ENCODE results near the gene PCSK6. TPM values are rescaled to one million over a fixed set of nuclear protein-coding genes. Genes with fewer than 3 reads are reported as not detected.
"Not testable (repeated sequence)": the region's sequence is repeated elsewhere in the genome, so short reads cannot be mapped to it uniquely, and the experiment has no call there.

PCSK6 gene
- total RNA-seq, 1 donor from 2014 or later: 16.9 TPM

DNA sequence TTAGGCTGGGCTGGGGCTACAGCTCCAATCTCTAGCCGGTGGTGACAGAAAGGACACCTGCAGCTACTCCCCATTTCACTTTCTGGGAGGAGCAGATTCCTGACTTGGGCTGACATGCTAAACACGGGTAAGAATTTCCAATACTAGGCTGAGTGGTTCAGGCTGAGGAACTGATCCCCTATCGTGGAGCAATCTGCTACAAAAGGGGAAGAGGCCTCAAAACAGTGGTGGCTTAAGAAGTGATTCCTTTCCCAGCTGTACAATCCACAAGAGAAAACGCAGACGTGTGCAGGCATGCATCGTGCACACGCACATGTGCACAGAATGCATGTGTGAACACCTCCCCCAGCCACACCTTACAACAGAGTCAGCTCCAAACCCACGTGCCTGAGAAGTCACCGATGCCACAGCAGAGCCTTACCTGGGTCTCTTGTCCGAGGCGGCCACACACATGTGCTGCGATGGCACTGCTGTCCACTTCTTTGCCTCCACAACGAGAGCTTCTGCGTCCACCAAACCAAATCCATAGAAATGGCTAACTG, 107.8 kb downstream of the PCSK6 start:
- DNase-seq (ENCODE audit: low spot score): no peak

DNA sequence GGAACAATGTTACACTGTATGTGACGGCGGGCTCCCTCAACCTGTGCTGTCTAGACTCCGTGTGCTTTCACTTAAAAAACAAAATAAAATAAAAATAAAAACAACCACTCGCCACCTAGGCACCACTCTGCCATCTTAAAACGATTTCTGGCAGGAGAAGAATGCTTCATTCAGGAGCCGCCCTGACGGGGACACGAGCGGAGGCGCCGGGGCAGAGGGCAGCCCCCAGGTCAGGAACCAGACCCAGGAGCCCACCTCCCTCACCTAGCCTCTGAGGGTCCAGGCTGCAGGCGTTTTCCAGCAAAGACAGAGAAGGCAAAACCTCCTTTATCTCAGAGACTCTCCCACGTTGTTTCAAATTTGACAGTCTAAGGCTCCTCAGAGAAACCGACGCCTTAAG, 109.4 kb downstream of the PCSK6 start:
- no peak for DNase-seq (ENCODE audit: low spot score)

DNA sequence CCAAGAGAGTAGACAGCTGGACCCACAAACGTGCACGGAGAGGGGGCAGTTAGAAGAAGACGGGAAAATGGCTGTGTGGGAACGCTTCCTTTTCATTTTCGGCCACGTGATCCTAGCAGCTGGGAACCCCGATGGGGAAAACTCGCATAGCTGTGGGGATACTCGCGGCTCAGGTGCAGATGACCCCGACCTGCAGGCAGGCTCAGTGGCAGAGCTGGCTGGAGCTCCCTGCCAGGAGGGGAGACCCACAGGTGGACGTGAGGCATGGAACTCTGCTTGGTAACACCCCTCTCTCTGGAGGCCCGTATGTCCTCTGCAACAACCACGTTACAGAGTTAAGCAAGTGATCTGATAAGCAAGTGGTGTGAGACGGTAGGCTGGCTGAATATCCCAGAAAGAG, 109.9 kb downstream of the PCSK6 start:
- no peak for DNase-seq (ENCODE audit: low spot score)

GRCh38 chr15:101378879-101379278, 110.6 kb downstream of the PCSK6 start:
- no peak for DNase-seq (ENCODE audit: low spot score)

- DNase-seq (ENCODE audit: low spot score): no peak
Observed at GRCh38 chr15:101378171-101378755, 111.2 kb downstream of the PCSK6 start.

DNA sequence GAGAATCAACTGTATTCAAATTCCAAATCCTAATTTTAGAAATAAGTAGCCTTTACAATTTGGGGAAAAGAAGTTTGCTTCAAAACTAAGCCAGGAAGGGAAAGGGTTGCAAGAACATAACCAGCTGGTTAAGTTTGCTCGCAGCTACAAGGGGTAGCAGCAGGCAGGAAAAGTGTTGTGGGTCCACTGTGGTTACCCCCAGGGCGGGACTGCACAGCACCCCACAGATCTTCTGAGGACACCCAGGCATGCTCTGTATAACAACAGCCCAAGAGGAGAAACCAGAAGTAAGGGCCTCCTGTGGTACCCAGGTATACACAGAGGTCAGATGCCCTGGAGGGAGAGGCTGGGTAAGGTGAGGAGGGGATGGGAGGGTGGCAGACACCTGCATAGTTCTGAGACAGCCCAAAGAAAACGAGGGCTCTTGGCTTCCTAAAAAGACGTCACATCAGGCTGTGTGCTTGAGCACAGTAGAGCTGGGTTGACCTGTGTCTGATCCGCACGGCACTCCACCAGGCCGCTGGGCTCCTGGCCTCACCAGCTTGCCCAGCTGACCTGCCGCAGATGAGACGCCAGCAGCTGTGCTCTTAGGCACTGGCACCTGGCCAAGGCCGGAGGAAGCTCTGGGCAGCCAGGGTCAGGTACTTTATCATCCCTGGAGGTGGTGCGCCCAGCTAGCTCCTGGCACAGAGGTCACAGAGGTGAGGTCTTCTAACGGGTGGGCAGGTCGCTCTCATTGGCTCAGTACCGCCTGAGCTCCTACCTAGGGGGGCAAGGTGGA, 112.7 kb downstream of the PCSK6 start:
- no peak for DNase-seq (ENCODE audit: low spot score)

GRCh38 chr15:101375006-101375405, 114.5 kb downstream of the PCSK6 start:
- not testable (repeated sequence) for DNase-seq (ENCODE audit: low spot score)

DNA sequence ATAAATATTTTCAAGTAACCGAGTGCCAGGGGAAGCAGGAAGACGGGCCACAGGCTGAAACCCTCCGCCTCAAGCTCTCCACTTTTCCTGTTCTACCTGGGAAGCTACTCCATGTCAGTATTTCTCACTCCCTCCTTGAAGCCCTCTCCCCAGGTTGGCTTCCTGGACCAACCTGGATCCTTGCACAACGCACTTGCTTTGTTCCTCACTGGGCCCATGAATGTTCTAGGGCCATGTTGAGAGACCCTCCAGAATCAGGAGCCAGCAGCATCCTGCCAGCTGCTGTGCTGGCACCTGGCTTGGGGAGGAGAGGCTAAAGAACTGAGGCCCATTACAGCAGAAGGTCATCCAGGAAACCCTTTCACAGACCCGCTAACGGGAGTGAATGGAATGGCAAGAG, 115.2 kb downstream of the PCSK6 start:
- no peak for DNase-seq (ENCODE audit: low spot score)

GRCh38 chr15:101373577-101373976, 115.9 kb downstream of the PCSK6 start:
- DNase-seq (ENCODE audit: low spot score): no peak

- DNase-seq (ENCODE audit: low spot score): no peak
Observed at GRCh38 chr15:101372960-101373525, 116.5 kb downstream of the PCSK6 start.

DNA sequence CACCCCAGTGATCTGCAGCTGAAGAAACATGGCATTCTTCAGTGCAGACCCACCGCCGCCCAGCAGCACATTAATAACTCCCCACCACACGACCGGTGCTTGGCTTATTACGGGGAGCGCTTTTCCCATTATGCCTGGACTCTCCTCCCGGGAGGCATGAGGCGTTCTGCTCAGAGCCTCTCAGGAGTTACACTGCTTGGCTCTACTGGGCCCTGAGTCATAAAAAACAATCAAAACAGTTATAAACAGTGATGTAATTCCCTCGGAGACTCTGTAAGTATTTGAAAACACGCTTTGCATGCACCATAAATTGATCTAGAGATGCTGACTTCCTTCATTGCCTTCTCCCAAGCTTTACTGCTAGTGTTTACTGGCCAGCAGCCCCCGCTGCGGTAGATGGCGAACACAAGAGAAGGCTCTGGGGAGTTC, 117.3 kb downstream of the PCSK6 start:
- DNase-seq (ENCODE audit: low spot score): no peak

DNA sequence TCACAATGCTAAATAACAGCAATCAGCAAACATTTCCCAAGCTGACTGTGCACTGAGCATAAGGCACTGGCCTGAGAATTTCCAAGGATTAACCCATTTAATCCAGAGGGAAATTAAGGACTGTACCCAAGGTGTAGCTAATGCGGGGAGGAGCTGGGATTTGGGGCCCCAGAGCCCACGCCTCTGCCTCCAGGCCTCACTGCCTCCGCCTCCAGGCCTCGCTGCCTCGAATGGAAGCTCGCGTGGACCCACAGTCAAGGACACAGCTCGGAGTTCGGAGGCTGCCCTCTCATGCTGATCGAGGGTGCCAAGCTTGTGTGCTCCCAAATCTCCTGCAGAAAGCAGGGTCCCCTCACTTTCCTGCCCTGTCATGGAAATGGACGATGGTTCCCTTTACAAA, 118.0 kb downstream of the PCSK6 start:
- no peak for DNase-seq (ENCODE audit: low spot score)

- no peak for DNase-seq (ENCODE audit: low spot score)
Observed at GRCh38 chr15:101371081-101371480, 118.4 kb downstream of the PCSK6 start.

DNA sequence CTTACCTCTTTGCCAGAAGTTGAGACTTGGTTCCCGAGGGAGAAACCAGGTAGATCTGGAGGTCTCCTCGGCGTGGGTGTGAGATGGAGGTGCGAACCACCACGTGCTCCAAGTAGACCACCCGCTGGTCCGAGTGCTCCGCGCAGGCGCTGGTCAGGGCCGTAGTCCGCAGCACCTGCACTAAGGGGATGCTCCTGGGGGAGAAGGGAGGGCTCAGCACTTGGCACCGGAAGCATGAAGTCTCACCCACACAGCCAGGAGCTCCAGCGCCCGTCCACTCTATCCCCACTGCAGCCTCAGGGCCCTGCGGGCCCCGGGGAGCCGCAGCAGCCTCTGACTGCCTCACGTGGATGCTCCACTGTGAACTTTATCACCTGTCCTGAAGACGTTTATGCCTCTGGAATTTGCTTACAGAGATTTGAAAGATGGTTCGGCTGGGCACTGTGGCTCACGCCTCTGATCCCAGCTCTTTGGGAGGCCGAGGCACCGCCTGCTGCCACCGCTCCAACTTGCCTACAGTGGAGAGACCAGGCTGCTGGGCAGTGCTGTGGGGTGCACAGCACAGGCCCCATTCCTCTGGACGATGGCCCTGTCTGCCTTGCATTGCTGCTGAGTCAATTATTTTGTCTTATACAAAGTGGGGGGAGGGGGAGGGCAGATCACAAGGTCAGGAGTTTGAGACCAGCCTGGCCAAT, 119.0 kb downstream of the PCSK6 start:
- no peak for DNase-seq (ENCODE audit: low spot score)

GRCh38 chr15:101369676-101370075, 119.8 kb downstream of the PCSK6 start:
- DNase-seq (ENCODE audit: low spot score): no peak

DNA sequence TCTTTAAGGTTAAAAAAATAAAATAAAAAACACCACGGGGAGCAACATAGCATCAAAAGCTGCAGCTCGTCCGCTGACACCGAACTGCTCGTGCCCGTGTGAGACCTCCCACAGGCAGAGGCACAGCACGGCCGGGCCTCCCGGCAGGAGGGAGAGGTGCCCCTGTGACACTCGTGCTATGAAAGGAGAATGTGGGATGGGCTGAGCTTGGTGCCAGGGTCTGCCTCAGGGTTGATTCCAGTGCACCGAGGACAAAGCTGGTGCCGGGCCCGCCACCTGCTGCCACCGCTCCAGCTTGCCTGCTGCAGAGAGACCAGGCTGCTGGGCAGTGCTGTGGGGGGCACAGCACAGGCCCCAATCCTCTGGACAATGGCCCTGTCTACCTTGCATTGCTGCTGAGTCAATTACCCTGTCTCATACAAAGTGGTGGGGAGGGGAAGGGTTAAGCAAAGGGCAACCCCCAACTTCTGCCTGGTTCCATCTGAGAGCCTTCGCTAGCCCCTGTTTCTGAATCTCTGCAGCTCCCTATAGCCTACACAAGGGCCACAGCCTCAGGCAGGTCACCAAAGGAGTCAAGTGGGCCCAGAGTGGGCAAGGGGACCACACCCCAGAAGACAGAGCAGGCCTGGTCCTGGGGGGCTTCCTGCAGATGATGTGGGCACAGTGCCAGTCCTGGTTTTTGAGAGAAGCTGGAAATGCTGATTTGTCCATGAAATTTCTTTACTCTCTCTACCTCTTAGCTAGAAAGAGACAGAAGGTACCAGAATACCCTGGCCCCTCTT, 120.5 kb downstream of the PCSK6 start:
- DNase-seq (ENCODE audit: low spot score): no peak

DNA sequence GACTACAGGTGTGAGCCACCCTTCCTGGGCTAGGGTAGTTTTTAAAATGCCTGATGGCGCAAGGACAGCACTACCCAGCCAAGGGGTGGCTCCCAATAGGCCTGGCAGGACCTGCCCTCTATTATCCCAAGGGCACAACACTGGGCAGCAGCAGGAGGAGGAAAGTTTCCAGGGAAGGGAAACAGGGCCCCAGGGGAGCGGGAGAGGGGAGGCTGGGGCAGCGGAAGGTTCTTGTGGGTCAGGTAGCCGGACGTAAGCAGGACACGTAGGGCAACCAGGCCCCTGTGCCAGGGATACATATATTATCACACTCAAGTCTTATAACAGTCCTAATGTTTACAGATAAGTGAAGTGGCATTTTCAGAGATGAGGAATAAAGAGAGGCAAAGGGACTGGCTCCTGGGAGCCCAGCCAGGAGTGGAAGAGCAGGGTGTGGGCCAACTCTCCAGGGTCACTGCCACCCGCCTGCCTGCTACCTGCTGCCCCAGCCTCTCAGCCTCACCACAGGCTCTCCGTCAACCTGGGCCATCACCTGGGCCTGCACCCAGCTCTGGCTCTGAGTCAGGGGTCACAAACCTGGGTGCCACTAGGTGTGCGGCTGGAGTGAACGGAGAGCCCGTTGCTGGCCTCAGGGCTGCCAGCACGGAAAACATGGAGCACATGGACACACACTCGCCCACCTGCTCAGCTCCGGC, 121.3 kb downstream of the PCSK6 start:
- no peak for DNase-seq (ENCODE audit: low spot score)

GRCh38 chr15:101366853-101367252, 122.7 kb downstream of the PCSK6 start:
- DNase-seq (ENCODE audit: low spot score): no peak

DNA sequence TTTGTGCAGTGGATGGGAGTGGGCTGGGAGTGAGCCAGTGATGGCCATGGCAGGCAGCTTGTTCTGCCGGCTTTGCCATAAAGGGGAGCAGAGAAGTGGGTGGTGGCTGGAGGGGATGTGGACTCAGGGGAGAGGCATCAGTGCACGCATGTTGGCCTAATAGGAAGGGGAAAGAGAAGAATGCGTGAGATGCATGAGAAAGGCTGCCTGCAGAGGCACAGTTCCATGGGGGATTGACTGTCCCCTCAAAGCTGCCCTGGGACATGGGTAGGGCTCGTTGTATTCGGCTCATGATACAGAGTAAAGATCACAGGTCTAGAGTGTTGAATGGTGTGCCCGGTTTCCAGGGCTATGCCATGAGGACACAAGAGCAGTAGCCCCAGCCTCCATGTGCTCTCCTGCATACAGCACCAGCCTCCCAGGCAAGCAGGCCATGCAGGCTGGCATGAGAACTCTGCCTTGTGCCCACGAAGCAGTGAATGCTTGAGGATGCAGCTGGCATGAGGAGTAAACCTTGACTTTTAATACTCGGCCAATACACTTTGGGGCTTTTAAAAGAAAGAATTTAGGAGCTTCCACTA, 126.4 kb downstream of the PCSK6 start:
- DNase-seq (ENCODE audit: low spot score): no peak

DNA sequence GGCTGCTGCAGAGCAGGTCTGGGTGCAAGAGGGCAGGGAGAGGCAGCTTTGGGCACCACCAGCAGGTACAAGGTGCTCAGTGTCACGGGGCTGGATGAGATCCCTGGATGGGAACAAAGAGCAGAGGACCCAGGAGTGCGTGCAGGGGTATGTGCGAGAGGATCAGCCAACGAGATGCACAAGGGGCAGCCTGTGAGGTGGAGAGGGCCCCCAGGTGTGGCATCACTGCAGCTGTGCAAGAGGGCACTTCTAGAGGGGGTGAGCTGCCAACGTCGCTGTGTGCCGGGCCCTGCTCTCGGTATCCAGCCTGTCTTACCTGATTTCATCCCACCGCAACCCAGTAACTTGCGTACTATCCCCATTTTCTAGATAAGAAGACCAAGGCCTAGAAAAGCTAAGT, 127.1 kb downstream of the PCSK6 start:
- no peak for DNase-seq (ENCODE audit: low spot score)

Measured in mesenteric fat pad (tissue), 1 donor.